ENCODE results near the gene CTDSPL2.

GRCh38 chr15:44489464-44489863, 62.0 kb downstream of the CTDSPL2 start:
- no peak for TF ChIP-seq CTCF (IDR thresholded peaks at IDR 0.05; ENCODE audit: insufficient read depth, low read depth, low read length)
- TF ChIP-seq EZH2 (IDR thresholded peaks at IDR 0.05; ENCODE audit: insufficient read depth, low read length), result no peak
